Kidney glomerular epithelial cell (primary cell): ENCODE data around the gene RPUSD4.
"Not testable (repeated sequence)": the region's sequence is repeated elsewhere in the genome, so short reads cannot be mapped to it uniquely, and the experiment has no call there.

ENCODE experiments used
- DNase-seq: peaks from one replicate; lab custom pipeline; 2025; lab: John Stamatoyannopoulos, UW

Gene RPUSD4

DNA sequence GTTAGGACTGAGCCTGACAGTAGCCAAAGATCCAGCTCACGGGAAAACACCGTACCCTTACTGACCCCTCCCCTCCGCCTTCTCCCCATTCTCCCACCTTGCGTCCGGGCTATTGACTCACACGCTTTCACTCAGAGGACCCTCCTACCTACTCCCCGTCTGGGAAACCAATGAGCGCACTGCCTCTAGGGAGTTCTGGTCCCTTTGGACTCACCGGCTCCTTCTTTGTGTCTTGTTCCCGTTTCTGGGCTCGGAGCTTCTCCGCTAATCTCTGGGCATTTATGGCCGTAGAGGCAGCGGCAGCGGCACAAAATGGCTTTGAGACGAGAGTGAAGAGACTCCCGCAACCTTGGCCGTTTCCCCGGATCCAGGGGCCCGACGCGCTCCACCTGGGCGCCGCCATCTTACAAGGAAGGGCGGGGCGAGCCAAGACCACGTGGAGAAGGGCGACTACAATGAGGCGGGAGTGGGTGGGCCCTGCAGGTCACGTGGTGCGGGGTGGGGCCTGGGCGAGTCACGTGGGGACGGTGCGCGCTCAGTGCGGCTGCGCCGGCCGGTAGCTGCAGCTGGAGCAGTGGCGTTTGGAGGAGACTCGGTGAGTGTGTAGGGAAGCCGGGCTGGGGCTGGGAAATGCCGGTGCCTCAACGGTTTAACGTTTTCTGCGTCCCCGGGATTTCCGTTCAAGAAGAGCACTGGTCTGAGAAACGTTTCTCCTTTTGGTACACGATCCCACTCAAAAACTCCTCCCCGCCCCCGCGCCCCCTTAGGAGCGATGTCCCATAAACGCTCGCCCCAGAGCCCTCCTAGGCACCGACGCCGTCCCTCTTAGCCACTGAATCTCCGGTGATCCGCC lies at the start of gene RPUSD4, which contains the start of gene FAM118B:
RPUSD4 (minus strand) TSS at position 415 of the 853 bp plus-strand sequence; CDS start at position 403, 12 bp downstream.
FAM118B (plus strand) TSS at position 547 of the 853 bp plus-strand sequence. CDS start 23,220 bp downstream, outside the sequence.
- peak; percentile 94 for DNase-seq

DNA sequence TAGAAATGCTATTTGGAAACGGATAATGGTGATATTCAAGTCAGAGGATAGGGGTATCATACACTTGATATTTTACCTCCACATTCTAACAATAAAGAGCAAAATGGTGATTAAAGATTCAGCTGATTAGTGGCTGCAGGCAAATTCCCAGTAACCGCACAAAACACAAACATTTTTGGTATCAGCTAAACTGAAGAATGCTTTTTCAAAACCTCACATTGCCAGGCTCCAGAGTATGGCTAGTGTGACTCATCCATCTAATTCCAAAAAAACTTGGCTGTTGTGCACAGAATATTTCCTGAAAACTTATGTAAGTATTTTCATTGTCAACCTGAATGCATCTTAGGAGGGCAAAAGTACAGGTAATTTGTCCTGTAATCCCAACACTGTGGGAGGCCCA lies 46.3 kb upstream of the RPUSD4 start:
- no peak for DNase-seq

- DNase-seq: no peak
These were observed 45.7 kb upstream of the RPUSD4 start for GRCh38 chr11:126257144-126257543.

DNA sequence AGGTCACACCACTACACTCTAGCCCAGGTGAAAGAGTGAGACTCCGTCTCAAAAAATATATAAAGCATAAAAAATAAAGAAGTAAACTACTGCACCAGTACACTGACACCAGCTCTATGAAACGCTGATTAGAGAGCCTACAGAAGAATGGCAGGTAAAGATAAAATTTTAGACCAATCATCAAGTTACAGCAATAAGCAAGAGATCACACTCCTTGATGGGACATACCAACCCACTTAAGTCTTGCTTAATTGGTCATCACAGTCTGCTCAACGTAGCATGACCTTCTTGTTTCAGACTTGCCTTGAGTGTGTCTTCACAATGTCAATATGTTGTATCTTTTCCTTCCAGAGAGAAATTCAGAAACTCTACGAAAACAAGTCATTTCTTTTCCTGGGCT lies 44.8 kb upstream of the RPUSD4 start:
- DNase-seq: no peak

DNA sequence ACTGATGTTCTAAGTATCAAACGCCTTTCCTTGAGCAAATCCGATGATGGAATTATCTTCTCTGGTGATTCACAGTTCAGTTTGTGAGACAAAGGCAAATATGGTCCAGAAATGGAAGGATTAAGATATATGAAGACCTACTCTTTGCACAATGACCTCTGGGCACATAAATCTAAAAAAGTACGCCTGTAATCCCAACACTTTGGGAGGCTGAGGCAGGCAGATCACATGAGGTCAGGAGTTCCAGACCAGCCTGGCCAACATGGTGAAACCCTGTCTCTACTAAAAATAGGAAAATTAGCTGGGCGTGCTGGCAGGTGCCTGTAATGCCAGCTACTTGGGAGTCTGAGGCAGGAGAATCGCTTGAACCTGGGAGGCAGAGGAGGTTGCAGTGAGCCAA lies 44.1 kb upstream of the RPUSD4 start:
- DNase-seq: not testable (repeated sequence)

- no peak for DNase-seq
These were observed 43.4 kb upstream of the RPUSD4 start for GRCh38 chr11:126254819-126255218.

GRCh38 chr11:126253265-126253664 lies 41.8 kb upstream of the RPUSD4 start:
- DNase-seq: no peak

GRCh38 chr11:126246636-126247035 lies 35.2 kb upstream of the RPUSD4 start:
- DNase-seq: no peak

- DNase-seq: no peak
These were observed 21.9 kb upstream of the RPUSD4 start for GRCh38 chr11:126233391-126233790.

DNA sequence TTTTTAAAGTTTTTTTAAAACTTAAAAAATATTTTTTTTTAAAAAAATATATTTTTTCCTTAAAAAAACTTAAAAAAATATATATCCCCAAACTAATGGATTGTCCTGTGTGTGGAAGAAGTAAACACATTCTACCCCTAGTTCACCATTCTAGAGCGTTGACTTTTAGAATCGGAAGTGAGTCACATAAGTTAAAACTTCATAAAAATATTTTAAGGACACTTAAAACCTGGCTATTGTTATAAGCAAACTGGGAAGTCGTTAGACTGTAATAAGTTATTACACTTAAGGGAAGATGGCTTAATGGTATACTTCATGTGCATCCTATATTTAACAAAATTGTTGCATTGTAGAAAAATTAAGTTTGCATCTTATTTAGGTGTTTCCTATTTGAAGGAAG lies 21.2 kb upstream of the RPUSD4 start:
- no peak for DNase-seq

DNA sequence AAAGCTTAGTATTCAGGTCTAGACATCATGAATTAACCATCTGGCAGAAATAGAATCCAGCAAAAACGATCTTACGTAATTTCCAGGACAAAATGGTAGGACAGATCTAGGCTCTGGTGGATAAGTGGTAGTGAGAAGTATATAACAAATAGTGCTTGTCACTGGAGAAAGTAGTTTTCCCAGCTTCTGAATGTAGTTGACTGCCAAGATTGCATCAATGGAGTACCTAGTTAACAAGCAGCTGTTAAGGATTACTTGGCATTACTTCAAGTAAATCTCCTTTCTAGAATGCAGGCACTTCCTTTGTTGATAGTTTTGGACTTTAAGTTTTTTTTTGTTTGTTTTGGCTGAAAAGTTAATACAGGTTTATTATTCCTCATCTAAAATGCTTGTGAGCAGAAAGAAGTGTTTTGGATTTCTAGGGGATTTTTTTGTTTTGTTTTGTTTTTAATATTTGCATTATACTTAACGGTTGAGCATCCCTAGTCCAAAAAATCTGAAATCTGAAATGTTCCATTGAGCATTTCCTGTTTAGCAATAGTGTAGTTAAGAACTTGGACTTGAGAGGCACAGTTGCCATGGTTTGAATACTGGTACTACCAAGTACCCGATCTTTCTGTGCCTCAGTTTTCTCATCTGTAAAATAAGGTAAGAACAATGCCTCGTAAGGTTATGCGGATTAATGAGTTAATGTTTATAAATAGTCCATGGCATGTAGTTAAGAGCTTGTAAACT lies 20.4 kb upstream of the RPUSD4 start:
- no peak for DNase-seq

DNA sequence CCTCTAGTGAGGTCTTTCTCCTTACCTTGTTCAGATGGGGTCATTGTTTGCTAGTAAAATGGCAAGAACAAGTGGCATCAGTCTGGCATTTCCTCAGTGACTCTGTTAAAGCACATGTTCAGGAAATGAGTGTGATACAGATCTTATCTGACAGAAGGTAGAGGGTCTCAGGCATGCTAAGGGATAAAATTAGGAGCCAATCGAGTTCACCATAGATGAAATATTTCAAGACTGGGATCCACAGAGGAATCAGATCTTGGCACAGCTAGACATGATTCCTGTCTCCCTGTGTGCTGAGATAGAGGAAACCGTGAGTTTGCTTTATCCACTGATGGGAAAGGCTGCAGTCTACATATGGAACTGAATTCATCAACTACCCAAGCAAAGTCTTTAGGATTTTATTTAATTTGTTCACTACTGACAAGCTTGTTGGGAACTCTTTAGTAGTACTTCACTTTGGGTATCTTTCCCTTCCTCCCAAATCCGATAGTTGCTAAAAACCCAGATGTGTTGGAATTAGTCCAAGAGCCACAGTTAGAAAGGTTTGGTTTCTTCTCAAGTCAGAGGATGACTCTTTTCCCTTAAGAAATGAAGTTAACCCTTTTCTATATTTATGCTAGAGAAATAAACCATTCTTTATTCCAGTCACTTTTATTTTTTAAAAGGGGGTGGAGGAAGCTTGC lies 18.5 kb upstream of the RPUSD4 start:
- no peak for DNase-seq

- no peak for DNase-seq
These were observed 15.1 kb upstream of the RPUSD4 start for GRCh38 chr11:126226334-126227084.

DNA sequence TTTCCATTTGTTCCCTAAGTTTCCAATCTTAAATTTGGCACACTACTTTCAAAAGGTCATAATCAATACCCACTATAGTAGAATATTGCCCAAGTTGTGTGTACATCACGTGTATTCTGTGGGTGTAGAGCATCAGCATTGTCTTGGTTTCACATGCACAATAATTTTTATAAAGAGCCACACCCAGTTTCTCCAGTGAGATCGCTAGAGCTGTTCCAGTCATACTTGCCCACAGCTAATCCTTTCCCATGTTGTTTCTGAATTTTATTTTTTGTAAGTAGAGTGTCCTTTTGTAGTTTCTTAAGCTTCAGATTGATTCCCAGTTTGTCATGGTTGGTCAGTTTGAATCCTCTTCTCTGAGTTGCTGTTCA lies 13.8 kb upstream of the RPUSD4 start:
- no peak for DNase-seq

GRCh38 chr11:126224647-126225294 lies 13.3 kb upstream of the RPUSD4 start:
- DNase-seq: no peak

- DNase-seq: no peak
These were observed 8.1 kb upstream of the RPUSD4 start for GRCh38 chr11:126219547-126219946.

DNA sequence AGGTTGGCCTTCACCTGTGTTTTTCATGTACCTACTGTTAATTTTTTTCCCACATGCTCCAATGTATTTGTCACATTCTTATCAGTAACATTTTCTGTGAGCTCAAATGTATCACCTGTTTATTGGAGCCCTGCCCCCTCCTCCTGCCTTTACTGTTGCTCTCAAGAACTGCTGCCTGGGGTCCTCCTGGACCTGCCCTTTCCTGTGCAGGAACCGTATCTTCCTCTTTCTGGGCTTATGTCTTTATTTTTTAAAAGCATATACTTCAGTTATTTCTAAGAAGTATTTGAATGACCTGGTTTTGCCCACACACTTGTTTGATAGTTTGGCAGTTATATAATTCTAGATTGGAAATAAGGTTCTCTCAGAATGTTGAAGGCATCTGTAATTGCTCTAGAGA lies 6.0 kb upstream of the RPUSD4 start:
- DNase-seq: no peak

DNA sequence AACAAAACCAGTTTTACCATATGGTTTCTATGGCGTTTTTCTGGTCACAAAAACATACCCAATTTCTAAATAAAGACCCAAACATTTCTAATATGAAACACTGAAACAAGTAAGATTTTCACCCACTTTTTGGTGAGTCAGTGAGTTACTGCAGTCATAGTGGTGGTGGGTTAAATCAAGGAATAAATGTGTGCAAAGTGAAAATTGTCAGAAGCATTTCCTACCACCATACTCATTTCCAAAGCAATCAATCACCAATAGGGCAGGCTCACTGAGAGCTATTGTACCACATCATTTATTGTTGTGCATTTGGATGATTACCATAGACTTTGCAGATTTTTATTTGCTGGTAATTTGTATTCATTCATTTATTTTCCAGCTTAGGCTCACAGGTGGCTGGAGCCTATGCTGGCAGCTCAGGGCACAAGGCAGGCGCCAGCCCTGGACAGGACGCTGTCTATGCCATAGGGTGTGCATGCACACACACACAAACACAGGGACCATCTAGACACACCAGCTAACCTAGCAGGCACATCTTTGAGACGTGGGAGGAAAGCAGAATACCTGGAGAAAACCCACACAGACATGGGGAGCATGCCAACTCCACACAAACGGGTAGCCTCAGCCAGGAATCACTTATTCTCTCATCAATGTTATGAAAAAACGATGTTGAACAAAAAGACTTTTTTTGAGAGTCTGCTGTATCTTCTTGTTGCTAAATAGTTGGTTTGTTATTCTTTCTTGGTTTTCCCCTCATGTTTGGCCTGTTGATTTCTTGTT lies 5.3 kb upstream of the RPUSD4 start:
- DNase-seq: no peak

- peak; percentile 28 for DNase-seq
These were observed 3.4 kb upstream of the RPUSD4 start for GRCh38 chr11:126214841-126215240.

DNA sequence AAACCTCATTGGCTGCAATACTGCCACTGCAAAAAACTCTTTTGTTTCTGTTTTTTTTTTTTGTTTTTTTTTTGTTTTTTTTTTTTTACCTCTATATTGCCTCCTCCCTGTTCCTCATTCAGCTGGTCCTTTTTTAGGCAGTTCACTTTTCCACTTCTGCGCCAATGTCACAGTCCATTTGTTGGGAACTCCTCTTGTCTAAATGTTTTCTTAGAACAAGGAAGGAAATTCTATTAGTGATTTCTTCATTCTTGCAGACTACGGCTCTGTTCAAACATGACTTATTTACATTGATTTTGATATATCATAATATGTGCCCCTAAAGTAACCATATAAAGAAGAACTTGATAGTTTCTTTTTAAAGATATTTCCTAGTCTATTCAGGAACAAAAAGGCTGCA lies 3.0 kb upstream of the RPUSD4 start:
- DNase-seq: no peak
